Lower lobe of right lung (tissue), 2 donors: ENCODE data around the gene CLEC2A. TPM values are rescaled to one million over a fixed set of nuclear protein-coding genes. Genes with fewer than 3 reads are reported as not detected.

Experiments
- ATAC-seq, 2 donors: fragments of 200-7000 bp; cut with Tn5 transposase; one replicate each; pipeline ENCODE4 v1.9.1; 2020 to 2022; ENCODE audit warnings: mild to moderate bottlenecking in 2 of 2, moderate library complexity in 2 of 2
- DNase-seq: peaks from one replicate; pipeline ENCODE4 v3.0.0-alpha.2; 2020
- H3K27ac ChIP-seq: fragments of 200-600 bp; one replicate; pipeline ENCODE4 v1.8.0; 2022
- H3K27me3 ChIP-seq: fragments of 200-600 bp; one replicate; pipeline ENCODE4 v1.8.0; 2022; ENCODE audit warnings: low read depth
- H3K36me3 ChIP-seq: fragments of 200-600 bp; one replicate; pipeline ENCODE4 v1.8.0; 2022; ENCODE audit warnings: mild to moderate bottlenecking
- H3K4me1 ChIP-seq: fragments of 200-600 bp; one replicate; pipeline ENCODE4 v1.8.0; 2022
- H3K4me3 ChIP-seq: fragments of 200-600 bp; one replicate; pipeline ENCODE4 v1.8.0; 2022; ENCODE audit warnings: mild to moderate bottlenecking
- H3K9me3 ChIP-seq: fragments of 200-600 bp; one replicate; pipeline ENCODE4 v1.8.0; 2022
- CTCF ChIP-seq: fragments of 200-600 bp; IDR thresholded peaks from one replicate; pipeline ENCODE4 v1.8.0; 2022; ENCODE audit warnings: antibody characterized with exemption, mild to moderate bottlenecking
- intact Hi-C: fragments of 100-400 bp; cut with DNase I; formaldehyde crosslinking; loops from one replicate; pipeline ENCODE4 v1.11.0; 2022
- total RNA-seq: library from RNA; stranded (reverse); fragmentation: NEBNext Ultra II Directional; extraction: Animal tissue kit (Norgen Biotek cat#: 25700); gene quantifications from one replicate; pipeline ENCODE4 v1.2.1, GENCODE V29; 2021
- donor health status: DM: no; HTN: yes; CAD: no; lungs with severe emphysema.

The CLEC2A gene
- total RNA-seq, 1 donor from 2014 or later, result not detected

GRCh38 chr12:9867531-9867930, 64.6 kb downstream of the CLEC2A start:
- Histone ChIP-seq H3K4me1 (peaks cover 7% of the 10 kb centered on the region), H3K27ac (peak overlapping the region; percentile 91), H3K36me3 (no peaks in the 10 kb centered on the region), H3K4me3 (peak overlapping the region; percentile 61), H3K27me3 (no peaks in the 10 kb centered on the region), H3K9me3 (peaks cover 7% of the 10 kb centered on the region)
- DNase-seq, result no peak
- no peak for TF ChIP-seq CTCF
- intact Hi-C loops, result no loop called here
- ATAC-seq, result no peak

GRCh38 chr12:9866860-9867269, 65.3 kb downstream of the CLEC2A start:
- Histone ChIP-seq H3K27me3 (no peaks in the 10 kb centered on the region), H3K9me3 (peaks cover 7% of the 10 kb centered on the region), H3K27ac (peak overlapping the region; percentile 91), H3K4me3 (peak overlapping the region; percentile 61), H3K36me3 (no peaks in the 10 kb centered on the region), H3K4me1 (peaks cover 7% of the 10 kb centered on the region)
- DNase-seq (no peak), ATAC-seq (no peak)
- TF ChIP-seq CTCF, result no peak
- intact Hi-C loops, result no loop called here

GRCh38 chr12:9864913-9865675, 67.1 kb downstream of the CLEC2A start:
- peaks cover 6% of the 10 kb centered on the region for H3K4me1 ChIP-seq

More at GRCh38 chr12:9864913-9865675, 67.1 kb downstream of the CLEC2A start:
- H3K36me3 ChIP-seq, result no peaks in the 10 kb centered on the region
- peak overlapping the region; percentile 58 for H3K27ac ChIP-seq
- peaks cover 7% of the 10 kb centered on the region for H3K9me3 ChIP-seq
- peak overlapping the region; percentile 61 for H3K4me3 ChIP-seq
- H3K27me3 ChIP-seq, result no peaks in the 10 kb centered on the region
- TF ChIP-seq CTCF, result no peak
- ATAC-seq, result no peak
- no peak for DNase-seq
- intact Hi-C loops, result no loop called here

Other genes with a start within 250 kb of the CLEC2A start
- 1.7 TPM for gene CLECL1, start 199.3 kb downstream of the CLEC2A start, total RNA-seq
- gene CD69, start 171.5 kb downstream of the CLEC2A start, total RNA-seq, result 11.4 TPM
- gene KLRF1, start 104.9 kb downstream of the CLEC2A start, total RNA-seq, result 4.1 TPM
- 24.8 TPM for gene CLEC2B, start 63.0 kb downstream of the CLEC2A start, total RNA-seq
- not detected for gene KLRF2, start 50.9 kb downstream of the CLEC2A start, total RNA-seq
- 88.3 TPM for gene CLEC12A, start 39.0 kb upstream of the CLEC2A start, total RNA-seq
- gene CLEC1B, start 66.8 kb upstream of the CLEC2A start, total RNA-seq, result 0.95 TPM
- 1.7 TPM for gene CLEC12B, start 78.3 kb upstream of the CLEC2A start, total RNA-seq
- 0.30 TPM for gene CLEC9A, start 98.3 kb upstream of the CLEC2A start, total RNA-seq
- gene CLEC1A, start 166.6 kb upstream of the CLEC2A start, total RNA-seq, result 9.7 TPM
- gene CLEC7A, start 197.8 kb upstream of the CLEC2A start, total RNA-seq, result 79.5 TPM
- gene OLR1, start 239.8 kb upstream of the CLEC2A start, total RNA-seq, result 172 TPM
- gene TMEM52B, start 246.7 kb upstream of the CLEC2A start, total RNA-seq, result 3.6 TPM